Small intestine (tissue), 7 donors: ENCODE results near the gene HERC5. TPM values are rescaled to one million over a fixed set of nuclear protein-coding genes. Genes with fewer than 3 reads are reported as not detected.
"Not testable (repeated sequence)": the region's sequence is repeated elsewhere in the genome, so short reads cannot be mapped to it uniquely, and the experiment has no call there.

Source experiments
- DNase-seq, 2 donors: peaks; one replicate each; pipeline versions ENCODE4 v3.0.0 to v3.0.0-alpha.2; 2013
- FAIRE-seq: peaks from 2 replicates; lab custom pipeline; 2012; peaks lifted over from hg19 to GRCh38; lab: Jason Lieb, UNC
- H3K27ac ChIP-seq, 3 donors: one replicate each; pipeline ENCODE4 v1.5.1; 2013; ENCODE audit warnings: low read length in 2 of 3, mild to moderate bottlenecking in 2 of 3, control low read depth in 1 of 3, inconsistent platforms in 1 of 3, low read depth in 1 of 3, moderate library complexity in 1 of 3
- H3K27me3 ChIP-seq, 3 donors: one replicate each; pipeline ENCODE4 v1.6.1; 2013; ENCODE audit warnings: low read length in 3 of 3, inconsistent platforms in 1 of 3; ENCODE audit not compliant: control insufficient read depth in 3 of 3, insufficient read depth in 3 of 3
- H3K36me3 ChIP-seq, 3 donors: one replicate each; pipeline ENCODE4 v1.6.1; 2013; ENCODE audit warnings: low read length in 3 of 3, inconsistent platforms in 1 of 3, low read depth in 1 of 3, mild to moderate bottlenecking in 1 of 3, moderate library complexity in 1 of 3; ENCODE audit not compliant: control insufficient read depth in 3 of 3, insufficient read depth in 2 of 3
- H3K4me1 ChIP-seq, 3 donors: one replicate each; pipeline ENCODE4 v1.6.1; 2013; ENCODE audit warnings: low read length in 2 of 3, inconsistent platforms in 1 of 3, low read depth in 1 of 3, mild to moderate bottlenecking in 1 of 3, moderate library complexity in 1 of 3; ENCODE audit not compliant: control insufficient read depth in 3 of 3, insufficient read depth in 2 of 3
- H3K4me3 ChIP-seq, 3 donors: one replicate each; pipeline ENCODE4 v1.5.1; 2013; ENCODE audit warnings: low read length in 3 of 3, control low read depth in 1 of 3, inconsistent platforms in 1 of 3, low read depth in 1 of 3, mild to moderate bottlenecking in 1 of 3, moderate library complexity in 1 of 3
- H3K9me3 ChIP-seq, 2 donors: one replicate each; pipeline ENCODE4 v1.6.1; 2013; ENCODE audit warnings: low read depth in 1 of 2, low read length in 1 of 2; ENCODE audit not compliant: control insufficient read depth in 2 of 2, insufficient read depth in 1 of 2
- WGBS, 3 donors: extraction: QIAGEN DNeasy Blood & Tissue Kit; methylation state at CpG; one replicate each; pipeline ENCODE4 v1.1.7; 2013; 5-methylcytosine and 5-hydroxymethylcytosine counted together
- polyA plus RNA-seq, 4 donors: library from polyadenylated mRNA; stranded (reverse) in 3 of 4; unstranded in 1 of 4; fragments of 200-250 nt in 3 of 4; fragments of 120-200 nt in 1 of 4; gene quantifications; one replicate each; pipeline versions ENCODE4 v1.2.1 to v1.2.3, GENCODE V29; 2013
- donor health status: healthy with polysubstance abuse.
- donor health status: control.
- donor health status: control.
- donor health status: Bipolar disorder and iron deficiency.
- donor health status: healthy.

Gene HERC5
- polyA plus RNA-seq, 4 donors: 2.0 to 4.3 (median 2.8) TPM

GRCh38 chr4:88441696-88442095 lies 15.2 kb upstream of the HERC5 start:
- Histone ChIP-seq H3K4me3 (no peak overlapping the region), H3K36me3 (peaks cover 3 to 8% (median 6%) of the 10 kb centered on the region in 3 donors), H3K27me3 (no peaks in the 10 kb centered on the region), H3K27ac (no peak overlapping the region), H3K9me3 (peaks cover 0 to 4% of the 10 kb centered on the region in 2 donors), H3K4me1 (no peaks in the 10 kb centered on the region)
- no peak for FAIRE-seq
- no peak for DNase-seq

GRCh38 chr4:88442689-88443191 lies 14.2 kb upstream of the HERC5 start:
- H3K27me3 ChIP-seq: no peaks in the 10 kb centered on the region
- H3K9me3 ChIP-seq: peaks cover 0 to 4% of the 10 kb centered on the region in 2 donors
- H3K36me3 ChIP-seq: peaks cover 3 to 8% (median 6%) of the 10 kb centered on the region in 3 donors
- 96 to 100% (median 99%) methylated on average over 1 of the region's 1 CpG for WGBS, 3 donors
- no peak for DNase-seq
- FAIRE-seq: no peak
- no peaks in the 10 kb centered on the region for H3K4me1 ChIP-seq
- no peak overlapping the region for H3K4me3 ChIP-seq
- no peak overlapping the region for H3K27ac ChIP-seq

GRCh38 chr4:88443486-88443885 lies 13.4 kb upstream of the HERC5 start:
- Histone ChIP-seq H3K36me3 (peaks cover 3 to 8% (median 4%) of the 10 kb centered on the region in 3 donors), H3K27me3 (no peaks in the 10 kb centered on the region), H3K9me3 (peaks cover 0 to 4% of the 10 kb centered on the region in 2 donors), H3K27ac (no peak overlapping the region), H3K4me1 (no peaks in the 10 kb centered on the region), H3K4me3 (no peak overlapping the region)
- DNase-seq: no peak
- 89 to 92% (median 90%) methylated on average over 5 of the region's 5 CpGs for WGBS, 3 donors
- FAIRE-seq: no peak

- Histone ChIP-seq H3K27ac (no peak overlapping the region), H3K4me3 (no peak overlapping the region), H3K4me1 (no peaks in the 10 kb centered on the region), H3K36me3 (peaks cover 1 to 5% (median 4%) of the 10 kb centered on the region in 3 donors), H3K9me3 (peaks cover 0 to 4% of the 10 kb centered on the region in 2 donors), H3K27me3 (no peaks in the 10 kb centered on the region)
- no peak for FAIRE-seq
- DNase-seq: no peak
- 78 to 92% (median 92%) methylated on average over 4 of the region's 4 CpGs for WGBS, 3 donors
Measured at GRCh38 chr4:88445252-88445651, 11.7 kb upstream of the HERC5 start.

- H3K27ac ChIP-seq: no peak overlapping the region
- no peaks in the 10 kb centered on the region for H3K27me3 ChIP-seq
- H3K4me3 ChIP-seq: no peak overlapping the region
- no peaks in the 10 kb centered on the region for H3K4me1 ChIP-seq
- H3K36me3 ChIP-seq: peaks cover 0 to 5% (median 4%) of the 10 kb centered on the region in 3 donors
- WGBS, 3 donors: 81 to 85% (median 84%) methylated on average over 3 of the region's 3 CpGs
- DNase-seq (no peak), FAIRE-seq (no peak)
- H3K9me3 ChIP-seq: peaks cover 0 to 4% of the 10 kb centered on the region in 2 donors
Measured at GRCh38 chr4:88446124-88446523, 10.8 kb upstream of the HERC5 start.

- H3K9me3 ChIP-seq: peaks cover 0 to 4% of the 10 kb centered on the region in 2 donors
- DNase-seq: no peak
- no peak for FAIRE-seq
- H3K4me3 ChIP-seq: no peak overlapping the region
- no peak overlapping the region for H3K27ac ChIP-seq
- 80 to 84% (median 82%) methylated on average over 5 of the region's 5 CpGs for WGBS, 3 donors
- H3K27me3 ChIP-seq: peaks cover 0 to 1% (median 0%) of the 10 kb centered on the region in 3 donors
- H3K4me1 ChIP-seq: no peaks in the 10 kb centered on the region
- H3K36me3 ChIP-seq: peaks cover 0 to 4% (median 4%) of the 10 kb centered on the region in 3 donors
Measured at GRCh38 chr4:88447371-88448095, 9.4 kb upstream of the HERC5 start.

- H3K4me1 ChIP-seq, H3K27me3 ChIP-seq, H3K27ac ChIP-seq, FAIRE-seq, DNase-seq, H3K4me3 ChIP-seq, H3K36me3 ChIP-seq, H3K9me3 ChIP-seq: not testable (repeated sequence)
- WGBS, 3 donors: 93 to 95% (median 95%) methylated on average over 7 of the region's 7 CpGs
Measured at GRCh38 chr4:88448211-88448765, 8.6 kb upstream of the HERC5 start.

- Histone ChIP-seq H3K36me3 (no peaks in the 10 kb centered on the region), H3K27ac (no peak overlapping the region), H3K4me3 (no peak overlapping the region), H3K4me1 (no peaks in the 10 kb centered on the region), H3K9me3 (no peaks in the 10 kb centered on the region), H3K27me3 (peaks cover 0 to 4% (median 0%) of the 10 kb centered on the region in 3 donors)
- FAIRE-seq: no peak
- DNase-seq: no peak
Measured at GRCh38 chr4:88448889-88449288, 8.0 kb upstream of the HERC5 start.
